SJCRH30 (cell line): ENCODE data around the gene FASLG. TPM values are rescaled to one million over a fixed set of nuclear protein-coding genes. Genes with fewer than 3 reads are reported as not detected.

Source experiments
- DNase-seq, 2 experiments: peaks; one replicate each; pipeline ENCODE4 v3.0.0-alpha.2; 2015 to 2020
- H3K27ac ChIP-seq: fragments of 250-450 bp; sonication (Bioruptor Pico); 2 replicates; pipeline ENCODE4 v1.5.1; 2020; ENCODE audit warnings: mild to moderate bottlenecking, moderate library complexity
- H3K27me3 ChIP-seq: fragments of 250-450 bp; sonication (Bioruptor Pico); 2 replicates; pipeline ENCODE4 v1.5.1; 2020; ENCODE audit warnings: mild to moderate bottlenecking, moderate library complexity
- H3K36me3 ChIP-seq: fragments of 250-450 bp; sonication (Bioruptor Pico); 2 replicates; pipeline ENCODE4 v1.5.1; 2020; ENCODE audit warnings: mild to moderate bottlenecking, moderate library complexity
- H3K4me1 ChIP-seq: fragments of 250-450 bp; sonication (Bioruptor Pico); 2 replicates; pipeline ENCODE4 v1.5.1; 2020; ENCODE audit warnings: mild to moderate bottlenecking, moderate library complexity
- H3K4me3 ChIP-seq: fragments of 250-450 bp; sonication (Bioruptor Pico); 2 replicates; pipeline ENCODE4 v1.5.1; 2020; ENCODE audit warnings: mild to moderate bottlenecking, moderate library complexity
- H3K9me3 ChIP-seq: fragments of 250-450 bp; sonication (Bioruptor Pico); replicated peaks from 2 replicates; pipeline ENCODE4 v1.5.1; 2020; ENCODE audit warnings: mild to moderate bottlenecking, moderate library complexity
- total RNA-seq: library from RNA; depleted of rRNA; stranded (reverse); fragments of >200 nt; shearing (Covaris generic); gene quantifications from 2 replicates; pipeline ENCODE4 v1.2.3, GENCODE V29; 2014

The FASLG gene
- total RNA-seq, 1 experiment from 2014 or later = not detected

DNA sequence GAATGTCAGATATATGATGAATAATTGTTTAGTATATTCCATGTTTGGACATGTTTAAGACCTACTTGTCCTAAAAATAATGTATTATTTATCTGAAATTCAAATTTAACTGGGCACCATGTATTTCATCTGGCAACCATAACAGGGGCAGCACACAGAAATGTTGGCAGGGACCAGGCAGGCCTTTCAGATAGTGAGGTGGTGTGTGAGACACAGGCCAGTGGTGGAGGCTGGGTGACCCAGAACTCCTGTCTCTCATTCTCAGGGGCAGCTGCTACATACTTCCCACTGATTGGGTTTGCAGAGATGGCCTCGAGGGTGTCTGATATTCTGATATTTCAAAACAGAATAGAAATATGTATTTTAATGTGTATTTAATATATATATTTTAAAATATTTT lies 1.3 kb upstream of the FASLG start:
- H3K9me3 ChIP-seq = no peaks in the 10 kb centered on the region
- no peak for DNase-seq
- H3K27me3 ChIP-seq = no peaks in the 10 kb centered on the region
- no peaks in the 10 kb centered on the region for H3K36me3 ChIP-seq
- H3K4me3 ChIP-seq = no peak overlapping the region
- H3K4me1 ChIP-seq = no peaks in the 10 kb centered on the region
- H3K27ac ChIP-seq = no peak overlapping the region

DNA sequence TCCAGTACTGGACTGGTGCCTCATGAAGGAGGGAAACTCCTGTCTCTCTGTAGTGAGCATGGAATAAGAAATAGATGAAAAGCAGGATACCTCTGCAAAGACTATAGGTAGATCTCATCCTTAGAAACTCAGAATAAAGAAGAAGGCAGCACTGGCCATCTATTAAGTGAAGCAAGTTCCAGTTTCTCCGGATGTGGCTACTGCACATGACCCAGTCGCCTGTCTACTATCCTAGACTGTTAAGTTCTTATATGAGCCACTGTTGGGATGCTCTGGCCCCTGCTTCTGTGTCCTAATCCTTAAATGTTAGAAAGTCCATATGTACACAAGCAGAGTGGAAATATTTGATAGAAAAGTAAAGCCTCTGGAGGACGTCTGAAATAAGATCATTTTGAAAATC lies 2.2 kb downstream of the FASLG start:
- no peaks in the 10 kb centered on the region for H3K4me1 ChIP-seq
- H3K27me3 ChIP-seq = no peaks in the 10 kb centered on the region
- no peaks in the 10 kb centered on the region for H3K36me3 ChIP-seq
- no peak for DNase-seq
- H3K9me3 ChIP-seq = no peaks in the 10 kb centered on the region
- H3K27ac ChIP-seq = no peak overlapping the region
- no peak overlapping the region for H3K4me3 ChIP-seq

- Histone ChIP-seq H3K27ac (no peak overlapping the region), H3K9me3 (no peaks in the 10 kb centered on the region), H3K36me3 (no peaks in the 10 kb centered on the region), H3K4me3 (peak overlapping the region; percentile 39), H3K27me3 (no peaks in the 10 kb centered on the region), H3K4me1 (no peaks in the 10 kb centered on the region)
- peak; percentile 48 to 64 for DNase-seq
Observed at GRCh38 chr1:172662464-172663109, 3.7 kb downstream of the FASLG start.

- H3K9me3 ChIP-seq = no peaks in the 10 kb centered on the region
- no peak overlapping the region for H3K27ac ChIP-seq
- no peak overlapping the region for H3K4me3 ChIP-seq
- no peaks in the 10 kb centered on the region for H3K36me3 ChIP-seq
- H3K27me3 ChIP-seq = no peaks in the 10 kb centered on the region
- DNase-seq = no peak
- H3K4me1 ChIP-seq = no peaks in the 10 kb centered on the region
Observed at GRCh38 chr1:172663732-172664131, 4.8 kb downstream of the FASLG start.

GRCh38 chr1:172668097-172668496 lies 9.2 kb downstream of the FASLG start:
- no peaks in the 10 kb centered on the region for H3K4me1 ChIP-seq
- H3K27ac ChIP-seq = no peak overlapping the region
- H3K9me3 ChIP-seq = no peaks in the 10 kb centered on the region
- DNase-seq = no peak
- no peaks in the 10 kb centered on the region for H3K27me3 ChIP-seq
- no peaks in the 10 kb centered on the region for H3K36me3 ChIP-seq
- H3K4me3 ChIP-seq = no peak overlapping the region

DNA sequence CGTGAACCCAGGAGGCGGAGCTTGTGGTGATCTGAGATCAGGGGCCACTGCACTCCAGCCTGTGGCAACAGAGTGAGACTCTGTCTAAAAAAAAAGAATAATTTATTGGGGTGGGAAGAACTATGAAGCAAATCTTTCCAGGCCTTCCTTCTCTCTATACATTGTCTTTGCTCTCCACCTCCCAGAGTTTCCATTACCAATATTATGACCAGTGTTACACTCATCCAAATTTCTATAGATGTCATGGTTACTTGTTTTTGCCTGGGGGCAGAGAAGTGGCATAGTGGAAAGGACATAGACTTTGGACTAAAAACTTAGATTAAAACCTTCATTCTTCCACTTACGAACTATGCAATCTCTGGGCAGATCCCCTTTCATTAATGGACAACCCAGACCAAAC lies 10.1 kb downstream of the FASLG start:
- H3K36me3 ChIP-seq = no peaks in the 10 kb centered on the region
- H3K4me1 ChIP-seq = no peaks in the 10 kb centered on the region
- no peak overlapping the region for H3K27ac ChIP-seq
- H3K4me3 ChIP-seq = no peak overlapping the region
- H3K9me3 ChIP-seq = no peaks in the 10 kb centered on the region
- DNase-seq = no peak
- no peaks in the 10 kb centered on the region for H3K27me3 ChIP-seq

GRCh38 chr1:172670316-172670715 lies 11.4 kb downstream of the FASLG start:
- no peak for DNase-seq
- H3K9me3 ChIP-seq = no peaks in the 10 kb centered on the region
- no peaks in the 10 kb centered on the region for H3K4me1 ChIP-seq
- no peaks in the 10 kb centered on the region for H3K27me3 ChIP-seq
- H3K4me3 ChIP-seq = no peak overlapping the region
- H3K27ac ChIP-seq = no peak overlapping the region
- no peaks in the 10 kb centered on the region for H3K36me3 ChIP-seq

- no peak for DNase-seq
- no peaks in the 10 kb centered on the region for H3K27me3 ChIP-seq
- H3K4me1 ChIP-seq = no peaks in the 10 kb centered on the region
- no peak overlapping the region for H3K4me3 ChIP-seq
- H3K9me3 ChIP-seq = no peaks in the 10 kb centered on the region
- no peak overlapping the region for H3K27ac ChIP-seq
- H3K36me3 ChIP-seq = no peaks in the 10 kb centered on the region
Observed at GRCh38 chr1:172670791-172671190, 11.9 kb downstream of the FASLG start.

GRCh38 chr1:172671591-172671990 lies 12.7 kb downstream of the FASLG start:
- DNase-seq = no peak
- Histone ChIP-seq H3K36me3 (no peaks in the 10 kb centered on the region), H3K27me3 (no peaks in the 10 kb centered on the region), H3K4me1 (no peaks in the 10 kb centered on the region), H3K9me3 (no peaks in the 10 kb centered on the region), H3K4me3 (no peak overlapping the region), H3K27ac (no peak overlapping the region)

DNA sequence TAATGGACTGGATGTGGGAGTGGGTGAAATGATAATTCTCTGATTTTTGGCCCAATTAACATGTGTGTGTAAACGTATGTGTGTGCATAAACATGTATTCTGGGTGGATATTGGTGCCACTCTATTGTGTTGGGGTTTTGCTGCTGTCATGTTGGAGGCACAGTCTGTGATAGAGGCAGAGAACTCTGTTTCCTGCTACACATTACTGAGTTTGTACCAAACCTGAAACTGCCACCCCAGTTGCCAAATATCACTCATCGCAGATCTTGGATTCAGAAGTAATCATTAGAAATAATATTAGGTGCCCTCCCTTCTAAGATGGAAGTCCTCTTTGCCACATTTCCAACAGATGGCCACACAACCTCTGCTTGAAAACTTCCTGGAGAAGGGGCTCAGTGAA lies 13.8 kb downstream of the FASLG start:
- no peaks in the 10 kb centered on the region for H3K36me3 ChIP-seq
- no peak for DNase-seq
- no peak overlapping the region for H3K4me3 ChIP-seq
- no peak overlapping the region for H3K27ac ChIP-seq
- no peaks in the 10 kb centered on the region for H3K27me3 ChIP-seq
- H3K4me1 ChIP-seq = no peaks in the 10 kb centered on the region
- H3K9me3 ChIP-seq = no peaks in the 10 kb centered on the region

GRCh38 chr1:172673761-172674160 lies 14.9 kb downstream of the FASLG start:
- no peak for DNase-seq

GRCh38 chr1:172674831-172675613 lies 16.1 kb downstream of the FASLG start:
- H3K4me1 ChIP-seq = no peaks in the 10 kb centered on the region
- H3K9me3 ChIP-seq = no peaks in the 10 kb centered on the region
- H3K27me3 ChIP-seq = no peaks in the 10 kb centered on the region
- H3K27ac ChIP-seq = no peak overlapping the region
- no peaks in the 10 kb centered on the region for H3K36me3 ChIP-seq
- no peak overlapping the region for H3K4me3 ChIP-seq
- DNase-seq = no peak

More at GRCh38 chr1:172673761-172674160, 14.9 kb downstream of the FASLG start:
- Histone ChIP-seq H3K36me3 (no peaks in the 10 kb centered on the region), H3K9me3 (no peaks in the 10 kb centered on the region), H3K27ac (no peak overlapping the region), H3K27me3 (no peaks in the 10 kb centered on the region), H3K4me3 (no peak overlapping the region), H3K4me1 (no peaks in the 10 kb centered on the region)

DNA sequence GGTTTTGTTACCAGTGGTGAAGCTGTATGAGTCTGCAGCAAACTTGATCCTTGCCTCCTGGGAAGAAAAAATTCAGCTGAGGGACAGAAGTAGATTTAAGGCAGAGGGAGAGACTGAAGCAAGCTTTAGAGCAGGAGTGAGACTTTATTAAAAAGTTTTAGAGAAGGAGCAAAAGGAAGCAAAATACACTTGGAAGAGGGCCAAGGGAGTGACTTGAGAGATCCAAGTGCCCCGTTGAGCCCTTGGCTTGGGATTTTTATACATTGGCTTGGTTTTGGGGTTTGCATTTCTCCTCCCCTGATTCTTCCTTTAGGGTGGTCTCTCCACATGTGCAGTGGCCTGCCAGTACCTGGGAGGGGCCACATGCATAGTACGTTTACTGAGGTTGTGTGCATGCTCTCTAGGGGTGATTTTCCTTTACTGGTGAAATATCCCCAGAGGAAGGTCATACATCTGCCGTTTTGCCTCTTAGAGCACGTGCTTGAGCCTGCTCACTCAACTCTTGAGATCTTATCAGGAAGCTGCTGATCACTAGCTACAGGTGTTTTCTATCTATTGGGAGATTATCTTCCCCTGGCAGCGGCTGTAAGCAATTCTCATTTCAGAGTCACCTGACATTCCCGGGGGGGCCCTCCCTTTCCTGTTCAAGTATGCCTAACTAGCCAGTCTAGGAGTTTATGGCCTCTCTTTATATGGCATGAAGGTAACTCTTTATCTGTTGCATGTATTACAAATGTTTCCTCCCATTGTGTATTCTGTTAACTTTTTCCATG lies 20.3 kb downstream of the FASLG start:
- no peaks in the 10 kb centered on the region; the same call in 1 of the 2 replicates for H3K9me3 ChIP-seq
- DNase-seq = no peak
- H3K27ac ChIP-seq = no peak overlapping the region
- no peaks in the 10 kb centered on the region for H3K27me3 ChIP-seq
- H3K4me1 ChIP-seq = no peaks in the 10 kb centered on the region
- no peak overlapping the region for H3K4me3 ChIP-seq
- no peaks in the 10 kb centered on the region for H3K36me3 ChIP-seq

DNA sequence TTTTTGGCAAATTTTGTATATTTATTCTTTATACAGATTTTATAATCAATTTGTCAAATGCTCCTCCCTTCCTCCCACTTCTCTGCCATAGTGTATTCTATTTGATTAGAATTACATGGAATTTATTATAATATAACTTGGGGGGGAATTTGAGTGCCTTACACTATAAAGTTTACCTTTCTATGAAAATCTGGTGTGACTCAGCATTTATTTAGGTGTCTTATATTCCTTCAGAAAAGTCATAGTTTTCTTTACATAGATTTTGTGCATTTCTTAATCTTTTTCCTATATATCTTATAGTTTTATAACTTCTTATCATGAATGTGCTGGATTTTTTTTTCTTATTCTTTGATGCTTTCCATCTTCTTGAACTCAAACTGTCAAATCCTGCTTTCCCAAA lies 21.3 kb downstream of the FASLG start:
- no peak overlapping the region for H3K4me3 ChIP-seq
- H3K4me1 ChIP-seq = no peaks in the 10 kb centered on the region
- no peak overlapping the region for H3K27ac ChIP-seq
- H3K27me3 ChIP-seq = no peaks in the 10 kb centered on the region
- DNase-seq = no peak
- no peaks in the 10 kb centered on the region; the same call in 1 of the 2 replicates for H3K9me3 ChIP-seq
- H3K36me3 ChIP-seq = no peaks in the 10 kb centered on the region

GRCh38 chr1:172680733-172681275 lies 21.9 kb downstream of the FASLG start:
- DNase-seq = no peak
- Histone ChIP-seq H3K4me3 (no peak overlapping the region), H3K27me3 (no peaks in the 10 kb centered on the region), H3K4me1 (no peaks in the 10 kb centered on the region), H3K27ac (no peak overlapping the region), H3K9me3 (no peaks in the 10 kb centered on the region; the same call in 1 of the 2 replicates), H3K36me3 (no peaks in the 10 kb centered on the region)
